A673 (cell line): ENCODE measurements around the gene GLMN. TPM values are rescaled to one million over a fixed set of nuclear protein-coding genes. Genes with fewer than 3 reads are reported as not detected.

Experiments
- BruUV-seq: library from RNA; stranded (reverse); fragments of 400-500 nt; replicated peaks from 2 replicates; lab custom pipeline; 2021; lab: Mats Ljungman, UMichigan
- CTCF ChIA-PET: fragments of 300-600 bp; sonication (Branson Sonifier 250); formaldehyde crosslinking; loops from one replicate; lab custom pipeline; 2022; ENCODE audit warnings: antibody characterized with exemption; lab: Charles Lee
- POLR2A ChIA-PET: fragments of 300-600 bp; sonication (Branson Sonifier 250); formaldehyde crosslinking; loops from one replicate; lab custom pipeline; 2022; ENCODE audit warnings: antibody characterized with exemption; ENCODE audit not compliant: low non-redundant PET; lab: Charles Lee
- DNase-seq: peaks from one replicate; pipeline ENCODE4 v3.0.0-alpha.2; 2015; ENCODE audit warnings: low spot score
- H3K27ac ChIP-seq: fragments of 200-600 bp; sonication (generic); 2 replicates; pipeline ENCODE4 v1.5.1; 2016; ENCODE audit warnings: mixed run types, low read depth, mild to moderate bottlenecking, mixed read lengths, antibody characterized with exemption, low read length; ENCODE audit not compliant: poor library complexity, severe bottlenecking
- H3K27me3 ChIP-seq: fragments of 200-600 bp; sonication (generic); replicated peaks from 2 replicates; pipeline ENCODE4 v1.6.1; 2017; ENCODE audit warnings: mixed run types, low read depth, mild to moderate bottlenecking, mixed read lengths, antibody characterized with exemption, low read length; ENCODE audit not compliant: insufficient read depth, poor library complexity
- H3K36me3 ChIP-seq: fragments of 200-600 bp; sonication (generic); 2 replicates; pipeline ENCODE4 v1.6.1; 2016; ENCODE audit warnings: mixed run types, mild to moderate bottlenecking, mixed read lengths, antibody characterized with exemption, low read length; ENCODE audit not compliant: insufficient read depth, poor library complexity, severe bottlenecking
- H3K4me1 ChIP-seq: fragments of 200-600 bp; sonication (generic); 2 replicates; pipeline ENCODE4 v1.6.1; 2017; ENCODE audit warnings: mixed run types, mild to moderate bottlenecking, mixed read lengths, antibody characterized with exemption, low read length; ENCODE audit not compliant: insufficient read depth, poor library complexity, severe bottlenecking
- H3K4me3 ChIP-seq: fragments of 200-600 bp; sonication (generic); 2 replicates; pipeline ENCODE4 v1.5.1; 2016; ENCODE audit warnings: low read depth, mixed run types, mild to moderate bottlenecking, mixed read lengths, low read length; ENCODE audit not compliant: poor library complexity, severe bottlenecking
- H3K9me3 ChIP-seq: fragments of 200-600 bp; sonication (generic); 2 replicates; pipeline ENCODE4 v1.6.1; 2016; ENCODE audit warnings: mixed run types, low read depth, mild to moderate bottlenecking, mixed read lengths, antibody characterized with exemption, low read length; ENCODE audit not compliant: poor library complexity, severe bottlenecking
- CTCF ChIP-seq: fragments of 300-800, 200-600 bp; sonication (generic); conservative IDR thresholded peaks from 2 replicates; pipeline ENCODE4 v1.5.1; 2017; ENCODE audit warnings: low read depth, mild to moderate bottlenecking, antibody characterized with exemption, low read length, moderate library complexity, mixed read lengths
- EZH2 ChIP-seq: fragments of 200-600 bp; sonication (generic); IDR thresholded peaks from 2 replicates; pipeline ENCODE4 v1.6.1; 2017; ENCODE audit warnings: borderline replicate concordance, low read depth, mild to moderate bottlenecking, mixed read lengths, antibody characterized with exemption, low read length; ENCODE audit not compliant: poor library complexity, severe bottlenecking
- intact Hi-C: fragments of 100-400 bp; cut with micrococcal nuclease; formaldehyde crosslinking; loops from one replicate; pipeline ENCODE4 v1.10.0; 2022; ENCODE audit not compliant: unreplicated experiment
- total RNA-seq: library from RNA; stranded (reverse); gene quantifications from 2 replicates; pipeline ENCODE4 v1.2.3, GENCODE V29; 2021

GLMN gene
- total RNA-seq, 1 experiment from 2014 or later: 25.6 TPM

GRCh38 chr1:92203105-92203504 is 95.7 kb downstream of the GLMN start:
- BruUV-seq: no TSS peak
- Histone ChIP-seq H3K9me3 (peaks cover 11% of the 10 kb centered on the region), H3K27me3 (no peaks in the 10 kb centered on the region), H3K4me3 (no peak overlapping the region), H3K27ac (no peak overlapping the region), H3K4me1 (no peaks in the 10 kb centered on the region), H3K36me3 (no peaks in the 10 kb centered on the region)
- TF ChIP-seq CTCF (no peak), EZH2 (no peak)
- intact Hi-C loops: no loop called here
- ChIA-PET POLR2A (no interaction called here), CTCF (no interaction called here)
- no peak for DNase-seq

GRCh38 chr1:92201973-92202372 is 96.8 kb downstream of the GLMN start:
- TF ChIP-seq CTCF: no peak
- CTCF ChIA-PET: no interaction called here
- peaks cover 11% of the 10 kb centered on the region for H3K9me3 ChIP-seq
- DNase-seq: peak; percentile 25
- intact Hi-C loops: no loop called here
- H3K36me3 ChIP-seq: no peaks in the 10 kb centered on the region
- H3K4me1 ChIP-seq: no peaks in the 10 kb centered on the region
- no peak overlapping the region for H3K27ac ChIP-seq
- no TSS peak for BruUV-seq
- H3K4me3 ChIP-seq: no peak overlapping the region
- POLR2A ChIA-PET: no interaction called here
- no peaks in the 10 kb centered on the region for H3K27me3 ChIP-seq

Other genes with a start within 250 kb of the GLMN start
- gene SETSIP, start 223.6 kb downstream of the GLMN start, total RNA-seq: 0.47 TPM in 1 of 2 replicates, not detected in the other
- 1.4 and 3.1 TPM in 2 replicates for gene BTBD8, start 218.6 kb downstream of the GLMN start, total RNA-seq
- gene C1orf146, start 81.1 kb downstream of the GLMN start, total RNA-seq: not detected in 2 replicates
- 31.8 and 31.9 TPM in 2 replicates for gene RPAP2, start 72 bp upstream of the GLMN start, total RNA-seq
- 0.42 and 0.52 TPM in 2 replicates for gene GFI1, start 187.9 kb upstream of the GLMN start, total RNA-seq